GM12891 (cell line): ENCODE results near the gene NUP50.

Experiments
- POLR2A ChIP-seq: IDR thresholded peaks from 2 replicates; pipeline ENCODE4 v1.6.1; 2011; ENCODE audit warnings: low read depth, low read length, control low read depth
- POLR2AphosphoS5 ChIP-seq: IDR thresholded peaks from 2 replicates; pipeline ENCODE4 v1.6.1; 2011; ENCODE audit warnings: low read depth, low read length, control low read depth
- TAF1 ChIP-seq: IDR thresholded peaks from 2 replicates; pipeline ENCODE4 v1.6.1; 2011; ENCODE audit warnings: low read depth, low read length, control low read depth

GRCh38 chr22:45216133-45217003, 52.6 kb downstream of the NUP50 start:
- TF ChIP-seq POLR2AphosphoS5 (no peak), POLR2A (no peak), TAF1 (no peak)
